ENCODE measurements around the gene UFSP1. TPM values are rescaled to one million over a fixed set of nuclear protein-coding genes. Genes with fewer than 3 reads are reported as not detected.

The UFSP1 gene
- total RNA-seq, 1 experiment from 2014 or later = 5.6 TPM

Small RNA genes lying within 50 kb of the gene (microRNA-seq; reads per million reads assigned to microRNA genes)
- not detected for gene MIR6875 (ENCODE audit: borderline number of aligned reads)

Other genes with a start within 250 kb of the UFSP1 start
- gene TFR2, start 248.2 kb downstream of the UFSP1 start, total RNA-seq (2021; ENCODE audit: unreplicated experiment) = 11.8 TPM
- not detected for gene ACTL6B, start 233.3 kb downstream of the UFSP1 start, total RNA-seq (2021; ENCODE audit: unreplicated experiment)
- 246 TPM for gene GNB2, start 216.0 kb downstream of the UFSP1 start, total RNA-seq (2021; ENCODE audit: unreplicated experiment)
- 59.7 TPM for gene GIGYF1, start 195.5 kb downstream of the UFSP1 start, total RNA-seq (2021; ENCODE audit: unreplicated experiment)
- 67.5 TPM for gene POP7, start 183.6 kb downstream of the UFSP1 start, total RNA-seq (2021; ENCODE audit: unreplicated experiment)
- gene EPO, start 169.2 kb downstream of the UFSP1 start, total RNA-seq (2021; ENCODE audit: unreplicated experiment) = 0.30 TPM
- gene ZAN, start 156.1 kb downstream of the UFSP1 start, total RNA-seq (2021; ENCODE audit: unreplicated experiment) = not detected
- gene EPHB4, start 62.2 kb downstream of the UFSP1 start, total RNA-seq (2021; ENCODE audit: unreplicated experiment) = 61.1 TPM
- 24.6 TPM for gene SLC12A9, start 37.0 kb downstream of the UFSP1 start, total RNA-seq (2021; ENCODE audit: unreplicated experiment)
- gene TRIP6, start 22.3 kb downstream of the UFSP1 start, total RNA-seq (2021; ENCODE audit: unreplicated experiment) = 102 TPM
- gene SRRT, start 14.6 kb downstream of the UFSP1 start, total RNA-seq (2021; ENCODE audit: unreplicated experiment) = 252 TPM
- gene ACHE, start 6.2 kb upstream of the UFSP1 start, total RNA-seq (2021; ENCODE audit: unreplicated experiment) = 1.8 TPM
- gene MUC3A, start 59.8 kb upstream of the UFSP1 start, total RNA-seq (2021; ENCODE audit: unreplicated experiment) = 30.8 TPM
- gene MUC12, start 79.8 kb upstream of the UFSP1 start, total RNA-seq (2021; ENCODE audit: unreplicated experiment) = 0.64 TPM
- gene MUC17, start 130.4 kb upstream of the UFSP1 start, total RNA-seq (2021; ENCODE audit: unreplicated experiment) = not detected
- 25.9 TPM for gene TRIM56, start 195.8 kb upstream of the UFSP1 start, total RNA-seq (2021; ENCODE audit: unreplicated experiment)
- gene SERPINE1, start 237.4 kb upstream of the UFSP1 start, total RNA-seq (2021; ENCODE audit: unreplicated experiment) = 12.8 TPM